ENCODE results near the gene KDELR3. TPM values are rescaled to one million over a fixed set of nuclear protein-coding genes. Genes with fewer than 3 reads are reported as not detected.

The KDELR3 gene
- total RNA-seq, 1 donor from 2014 or later, result 72.6 TPM

- peak within 1 kb of the TSS; percentile 26 for H2AFZ ChIP-seq (ENCODE audit: low read depth, low read length)
- Mint-ChIP-seq H3K9me3 (ENCODE audit: unreplicated experiment) (no peaks in the 10 kb centered on the region), H3K4me1 (ENCODE audit: low read depth, unreplicated experiment) (peaks cover 3% of the 10 kb centered on the region), H3K36me3 (ENCODE audit: low read depth, unreplicated experiment) (no peaks in the 10 kb centered on the region), H3K27ac (ENCODE audit: unreplicated experiment) (no peak within 1 kb of the TSS), H3K4me3 (ENCODE audit: unreplicated experiment) (peak within 1 kb of the TSS; percentile 75), H3K27me3 (ENCODE audit: low read depth, unreplicated experiment) (peaks cover 73% of the 10 kb centered on the region)
- H3K36me3 ChIP-seq (ENCODE audit: insufficient read depth, low read length), result no peaks in the 10 kb centered on the region
- H3K4me1 ChIP-seq (ENCODE audit: insufficient read depth, low read length), result peaks cover 7% of the 10 kb centered on the region
- no peaks in the 10 kb centered on the region for H3K79me2 ChIP-seq (ENCODE audit: insufficient read depth, low read length)
- peak within 1 kb of the TSS; percentile 79 for H3K4me2 ChIP-seq (ENCODE audit: low read length)
- DNase-seq (ENCODE audit: low read depth) (no peak), FAIRE-seq (no peak)
- peaks cover 71% of the 10 kb centered on the region for H3K27me3 ChIP-seq (ENCODE audit: insufficient read depth, low read length)
- H3K27ac ChIP-seq (ENCODE audit: low read depth, low read length), result no peak within 1 kb of the TSS
- no peak within 1 kb of the TSS for H3K4me3 ChIP-seq (ENCODE audit: insufficient read depth, low read depth, low read length)
- H4K20me1 ChIP-seq (ENCODE audit: insufficient read depth, low read length), result peaks cover 13% of the 10 kb centered on the region
- TF ChIP-seq, protein P1, sequence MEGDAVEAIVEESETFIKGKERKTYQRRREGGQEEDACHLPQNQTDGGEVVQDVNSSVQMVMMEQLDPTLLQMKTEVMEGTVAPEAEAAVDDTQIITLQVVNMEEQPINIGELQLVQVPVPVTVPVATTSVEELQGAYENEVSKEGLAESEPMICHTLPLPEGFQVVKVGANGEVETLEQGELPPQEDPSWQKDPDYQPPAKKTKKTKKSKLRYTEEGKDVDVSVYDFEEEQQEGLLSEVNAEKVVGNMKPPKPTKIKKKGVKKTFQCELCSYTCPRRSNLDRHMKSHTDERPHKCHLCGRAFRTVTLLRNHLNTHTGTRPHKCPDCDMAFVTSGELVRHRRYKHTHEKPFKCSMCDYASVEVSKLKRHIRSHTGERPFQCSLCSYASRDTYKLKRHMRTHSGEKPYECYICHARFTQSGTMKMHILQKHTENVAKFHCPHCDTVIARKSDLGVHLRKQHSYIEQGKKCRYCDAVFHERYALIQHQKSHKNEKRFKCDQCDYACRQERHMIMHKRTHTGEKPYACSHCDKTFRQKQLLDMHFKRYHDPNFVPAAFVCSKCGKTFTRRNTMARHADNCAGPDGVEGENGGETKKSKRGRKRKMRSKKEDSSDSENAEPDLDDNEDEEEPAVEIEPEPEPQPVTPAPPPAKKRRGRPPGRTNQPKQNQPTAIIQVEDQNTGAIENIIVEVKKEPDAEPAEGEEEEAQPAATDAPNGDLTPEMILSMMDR (IDR thresholded peaks at IDR 0.05; ENCODE audit: insufficient read depth, low read depth, low read length), result no peak
- peak; percentile 13 for TF ChIP-seq EZH2 (IDR thresholded peaks at IDR 0.05; ENCODE audit: insufficient read depth, low read length)
- H3K9me3 ChIP-seq (ENCODE audit: insufficient read depth, low read depth, low read length), result no peaks in the 10 kb centered on the region
- H3K9ac ChIP-seq (ENCODE audit: low read length), result peak within 1 kb of the TSS; percentile 27
Measured at GRCh38 chr22:38455076-38455529, 12.8 kb upstream of the KDELR3 start, which contains the start of gene KCNJ4. TSS of gene KCNJ4 (minus strand) at chr22:38455199. CDS start at chr22:38428132, 27,067 bp downstream.

GRCh38 chr22:38455530-38456271 lies 12.2 kb upstream of the KDELR3 start:
- H3K9me3 Mint-ChIP-seq (ENCODE audit: unreplicated experiment), result no peaks in the 10 kb centered on the region
- Histone ChIP-seq H3K9ac (ENCODE audit: low read length) (peak overlapping the region; percentile 27), H2AFZ (ENCODE audit: low read depth, low read length) (peak overlapping the region; percentile 26), H3K27ac (ENCODE audit: low read depth, low read length) (no peak overlapping the region), H3K27me3 (ENCODE audit: insufficient read depth, low read length) (peaks cover 72% of the 10 kb centered on the region), H3K4me2 (ENCODE audit: low read length) (peak overlapping the region; percentile 79), H4K20me1 (ENCODE audit: insufficient read depth, low read length) (peaks cover 13% of the 10 kb centered on the region), H3K4me1 (ENCODE audit: insufficient read depth, low read length) (peaks cover 7% of the 10 kb centered on the region), H3K36me3 (ENCODE audit: insufficient read depth, low read length) (no peaks in the 10 kb centered on the region), H3K4me3 (ENCODE audit: insufficient read depth, low read depth, low read length) (no peak overlapping the region), H3K9me3 (ENCODE audit: insufficient read depth, low read depth, low read length) (no peaks in the 10 kb centered on the region), H3K79me2 (ENCODE audit: insufficient read depth, low read length) (no peaks in the 10 kb centered on the region)
- FAIRE-seq (no peak), DNase-seq (ENCODE audit: low read depth) (no peak)
- no peak overlapping the region for H3K27ac Mint-ChIP-seq (ENCODE audit: unreplicated experiment)
- no peak overlapping the region for H3K4me3 Mint-ChIP-seq (ENCODE audit: unreplicated experiment)
- H3K27me3 Mint-ChIP-seq (ENCODE audit: low read depth, unreplicated experiment), result peaks cover 72% of the 10 kb centered on the region
- peak; percentile 52 for TF ChIP-seq EZH2 (IDR thresholded peaks at IDR 0.05; ENCODE audit: insufficient read depth, low read length)
- TF ChIP-seq, protein P1 (IDR thresholded peaks at IDR 0.05; ENCODE audit: insufficient read depth, low read depth, low read length), result no peak
- H3K36me3 Mint-ChIP-seq (ENCODE audit: low read depth, unreplicated experiment), result no peaks in the 10 kb centered on the region
- H3K4me1 Mint-ChIP-seq (ENCODE audit: low read depth, unreplicated experiment), result peaks cover 3% of the 10 kb centered on the region

Data from astrocyte (in vitro differentiated cells and primary cell).